HepG2 (cell line): Measurements from ENCODE around the gene ENAH. TPM values are rescaled to one million over a fixed set of nuclear protein-coding genes. Genes with fewer than 3 reads are reported as not detected.

Source experiments
- ATAC-seq: fragments of 200-7000 bp; cut with Tn5 transposase; 3 replicates; pipeline ENCODE4 v1.9.1; 2020; ENCODE audit warnings: mild to moderate bottlenecking, moderate library complexity
- BruUV-seq: library from RNA; stranded (reverse); fragments of 400-500 nt; replicated peaks from 2 replicates; lab custom pipeline; 2021; lab: Mats Ljungman, UMichigan
- CTCF ChIA-PET: fragments of 300-600 bp; formaldehyde crosslinking; extraction: SDS; loops from one replicate; lab custom pipeline; 2021; ENCODE audit warnings: low total read pairs, inconsistent platforms, low intra/inter-chr PET ratio; lab: Yijun Ruan, JAX
- POLR2A ChIA-PET: fragments of 350-600 bp; sonication (Branson Sonifier 250); formaldehyde crosslinking; loops from one replicate; lab custom pipeline; 2020; ENCODE audit warnings: antibody characterized with exemption, inconsistent platforms; lab: Yijun Ruan, JAX
- DNase-seq: peaks from one replicate; pipeline ENCODE4 v3.0.0-alpha.2; 2015; ENCODE audit warnings: low spot score
- FAIRE-seq: peaks from 3 replicates; lab custom pipeline; 2011; peaks lifted over from hg19 to GRCh38; lab: Jason Lieb, UNC
- H2AFZ ChIP-seq: one replicate; pipeline ENCODE4 v1.6.1; 2011; ENCODE audit warnings: low read length, inconsistent platforms
- H3K27ac ChIP-seq: fragments of 300-600 bp; 3 replicates; pipeline ENCODE4 v1.8.0; 2011; ENCODE audit warnings: mixed run types, mild to moderate bottlenecking, mixed read lengths, low read length, inconsistent platforms; ENCODE audit not compliant: insufficient read depth; ENCODE audit errors: extremely low read length
- H3K27me3 ChIP-seq, 2 experiments: fragments of 200-600 bp in 1 of 2; 2 replicates in 1 of 2; 3 replicates in 1 of 2; pipeline versions ENCODE4 v1.6.0 to v1.8.0; 2011; ENCODE audit warnings: low read length in 2 of 2, mild to moderate bottlenecking in 2 of 2, moderate library complexity in 2 of 2, inconsistent platforms in 1 of 2; ENCODE audit not compliant: insufficient read depth in 2 of 2, control insufficient read depth in 1 of 2
- H3K36me3 ChIP-seq, 2 experiments: fragments of 200-600 bp in 1 of 2; replicated peaks in 1 of 2; 2 replicates in 1 of 2; 3 replicates in 1 of 2; pipeline versions ENCODE4 v1.5.1 to v1.8.0; 2011; ENCODE audit warnings: low read length in 2 of 2, inconsistent platforms in 1 of 2; ENCODE audit not compliant: insufficient read depth in 2 of 2, control insufficient read depth in 1 of 2
- H3K4me1 ChIP-seq: 2 replicates; pipeline ENCODE4 v1.5.1; 2012; ENCODE audit warnings: low read length, inconsistent platforms; ENCODE audit not compliant: insufficient read depth
- H3K4me2 ChIP-seq: 2 replicates; pipeline ENCODE4 v1.6.0; 2011; ENCODE audit warnings: low read depth, low read length, inconsistent platforms
- H3K4me3 ChIP-seq, 3 experiments: fragments of 200-600 bp in 1 of 3; sonication (generic), shearing (Covaris generic) in 1 of 3; replicated peaks in 1 of 3; 2 replicates each; pipeline ENCODE4 v1.5.1; 2011 to 2016; ENCODE audit warnings: low read length in 3 of 3, inconsistent platforms in 2 of 3, low read depth in 2 of 3, mild to moderate bottlenecking in 2 of 3, control low read depth in 1 of 3, mixed read lengths in 1 of 3; ENCODE audit not compliant: insufficient read depth in 1 of 3
- H3K79me2 ChIP-seq: one replicate; pipeline ENCODE4 v1.6.1; 2011; ENCODE audit warnings: low read length, inconsistent platforms; ENCODE audit not compliant: insufficient read depth
- H3K9ac ChIP-seq: 2 replicates; pipeline ENCODE4 v1.6.0; 2011; ENCODE audit warnings: mild to moderate bottlenecking, low read depth, low read length, inconsistent platforms; ENCODE audit not compliant: insufficient read depth
- H3K9me3 ChIP-seq: 2 replicates; pipeline ENCODE4 v1.5.1; 2012; ENCODE audit warnings: mild to moderate bottlenecking, low read length
- H4K20me1 ChIP-seq: 2 replicates; pipeline ENCODE4 v1.6.0; 2011; ENCODE audit warnings: inconsistent platforms, mild to moderate bottlenecking, low read length, moderate library complexity; ENCODE audit not compliant: insufficient read depth
- AGO1 ChIP-seq: fragments of 200-400 bp; formaldehyde crosslinking; IDR thresholded peaks from 2 replicates; pipeline ENCODE4 v1.6.1; 2017; ENCODE audit warnings: mild to moderate bottlenecking, low read depth, low read length, moderate library complexity; ENCODE audit not compliant: poor library complexity, severe bottlenecking
- ARNTL ChIP-seq: sonication (generic); formaldehyde crosslinking; IDR thresholded peaks from 2 replicates; pipeline ENCODE4 v1.4.0; 2020; ENCODE audit warnings: mild to moderate bottlenecking, missing genetic modification reagents
- ETV6 ChIP-seq: sonication (generic); formaldehyde crosslinking; conservative IDR thresholded peaks from 2 replicates; pipeline ENCODE4 v1.4.0; 2020; ENCODE audit warnings: missing genetic modification reagents
- FOXA3 ChIP-seq: IDR thresholded peaks from 2 replicates; pipeline ENCODE4 v1.6.1; 2016; ENCODE audit warnings: missing genetic modification reagents, missing compliant biosample characterization
- KAT8 ChIP-seq: IDR thresholded peaks from 2 replicates; pipeline ENCODE4 v1.6.1; 2016; ENCODE audit warnings: missing genetic modification reagents, missing compliant biosample characterization
- LCORL ChIP-seq, 2 experiments: fragments of 450-650 bp in 1 of 2; sonication (generic) in 1 of 2; formaldehyde crosslinking in 1 of 2; IDR thresholded peaks; 2 replicates each; pipeline versions ENCODE4 v1.5.0 to v1.6.1; 2017 to 2020; ENCODE audit warnings: antibody characterized with exemption in 1 of 2, missing genetic modification reagents in 1 of 2
- MAFF ChIP-seq: IDR thresholded peaks from 2 replicates; pipeline ENCODE4 v1.6.1; 2011; ENCODE audit warnings: low read depth, low read length, improper control_type of control experiment
- MAFK ChIP-seq, 2 experiments: IDR thresholded peaks in 1 of 2; conservative IDR thresholded peaks in 1 of 2; 2 replicates each; pipeline ENCODE4 v1.6.1; 2011; ENCODE audit warnings: improper control_type of control experiment in 2 of 2, low read length in 2 of 2
- REXO4 ChIP-seq: sonication (generic); formaldehyde crosslinking; IDR thresholded peaks from 2 replicates; pipeline ENCODE4 v1.8.0; 2022; ENCODE audit warnings: missing genetic modification reagents, mild to moderate bottlenecking, borderline replicate concordance
- SOX13 ChIP-seq, 3 experiments: fragments of 450-650 bp in 1 of 3; sonication (generic) in 1 of 3; formaldehyde crosslinking in 1 of 3; IDR thresholded peaks in 2 of 3; conservative IDR thresholded peaks in 1 of 3; 2 replicates each; pipeline versions ENCODE4 v1.5.0 to v1.6.1; 2016 to 2020; ENCODE audit warnings: antibody characterized with exemption in 1 of 3, mild to moderate bottlenecking in 1 of 3, missing compliant biosample characterization in 1 of 3, missing genetic modification reagents in 1 of 3, moderate library complexity in 1 of 3
- TCF12 ChIP-seq, 2 experiments: fragments of 450-650 bp in 1 of 2; sonication (generic) in 1 of 2; formaldehyde crosslinking in 1 of 2; IDR thresholded peaks; 2 replicates each; pipeline versions ENCODE4 v1.6.1 to v1.8.0; 2017 to 2022; ENCODE audit warnings: antibody characterized with exemption in 1 of 2, mild to moderate bottlenecking in 1 of 2, missing genetic modification reagents in 1 of 2, moderate library complexity in 1 of 2
- TMF1 ChIP-seq: sonication (generic); formaldehyde crosslinking; IDR thresholded peaks from 2 replicates; pipeline ENCODE4 v1.8.1; 2022; ENCODE audit warnings: low read depth, missing genetic modification reagents
- TSC22D2 ChIP-seq: sonication (generic); formaldehyde crosslinking; IDR thresholded peaks from 2 replicates; pipeline ENCODE4 v1.5.1; 2020; ENCODE audit warnings: missing genetic modification reagents, mild to moderate bottlenecking, borderline replicate concordance
- ZBTB21 ChIP-seq: sonication (generic); formaldehyde crosslinking; IDR thresholded peaks from 2 replicates; pipeline ENCODE4 v1.4.0; 2020; ENCODE audit warnings: missing genetic modification reagents
- ZBTB8A ChIP-seq: sonication (generic); formaldehyde crosslinking; IDR thresholded peaks from 2 replicates; pipeline ENCODE4 v1.4.0; 2020; ENCODE audit warnings: mild to moderate bottlenecking, low read depth, missing genetic modification reagents, borderline replicate concordance
- ZFP62 ChIP-seq: sonication (generic); formaldehyde crosslinking; IDR thresholded peaks from 2 replicates; pipeline ENCODE4 v1.4.0; 2020; ENCODE audit warnings: missing genetic modification reagents
- ZNF343 ChIP-seq: sonication (generic); formaldehyde crosslinking; IDR thresholded peaks from 2 replicates; pipeline ENCODE4 v1.4.0; 2020; ENCODE audit warnings: mild to moderate bottlenecking, missing genetic modification reagents
- ZNF543 ChIP-seq: sonication (generic); formaldehyde crosslinking; IDR thresholded peaks from 2 replicates; pipeline ENCODE4 v1.4.0; 2020; ENCODE audit warnings: mild to moderate bottlenecking, missing genetic modification reagents
- ZNF562 ChIP-seq: sonication (generic); formaldehyde crosslinking; IDR thresholded peaks from 2 replicates; pipeline ENCODE4 v1.8.0; 2022; ENCODE audit warnings: missing genetic modification reagents, borderline replicate concordance
- ZNF709 ChIP-seq: sonication (generic); formaldehyde crosslinking; IDR thresholded peaks from 2 replicates; pipeline ENCODE4 v1.5.0; 2020; ENCODE audit warnings: mild to moderate bottlenecking, missing genetic modification reagents
- ZNF782 ChIP-seq: sonication (generic); formaldehyde crosslinking; IDR thresholded peaks from 2 replicates; pipeline ENCODE4 v1.4.0; 2020; ENCODE audit warnings: missing genetic modification reagents, mild to moderate bottlenecking, borderline replicate concordance
- WGBS: methylation state at CpG from one replicate; pipeline ENCODE4 v1.1.6; 2017; ENCODE audit warnings: low lambda C conversion rate; 5-methylcytosine and 5-hydroxymethylcytosine counted together
- in situ Hi-C: cut with HindIII; loops from 2 replicates; pipeline ENCODE4 v1.10.0; 2017; ENCODE audit warnings: low pct_unique_long_range_greater_than_20kb; ENCODE audit not compliant: extremely low pct_ligation_motif_present
- intact Hi-C: fragments of 100-400 bp; cut with micrococcal nuclease; formaldehyde crosslinking; loops from one replicate; pipeline ENCODE4 v1.10.0; 2022; ENCODE audit not compliant: unreplicated experiment
- polyA plus RNA-seq, 8 experiments: library from polyadenylated mRNA; depleted of rRNA in 3 of 8; stranded (reverse) in 7 of 8; unstranded in 1 of 8; fragments of >200 nt; fragmentation: Illumina TruSeq in 4 of 8; extraction: Trizol in 4 of 8; gene quantifications; 2 replicates each; pipeline versions ENCODE4 v1.2.1 to v1.2.3, GENCODE V29; 2011 to 2016; ENCODE audit warnings: low read depth in 4 of 8, missing spikeins in 1 of 8, mixed read lengths in 1 of 8; ENCODE audit not compliant: insufficient read depth in 1 of 8
- total RNA-seq, 5 experiments: library from RNA; depleted of rRNA; stranded (reverse); fragments of >200 nt; fragmentation: Illumina TruSeq; extraction: Trizol; gene quantifications; 2 replicates each; pipeline ENCODE4 v1.2.3, GENCODE V29; 2016; ENCODE audit warnings: low read depth in 1 of 5
- TF ChIP-seq, protein P1 (sequence below): sonication (generic); formaldehyde crosslinking; IDR thresholded peaks from 2 replicates; pipeline ENCODE4 v1.4.0; 2020; ENCODE audit warnings: missing genetic modification reagents

The ENAH gene
- total and polyA plus RNA-seq, 2 of the 13 experiments (the other 11 are each of a cell fraction or from before 2014, with no cell fraction given): 22.1 to 58.3 TPM

DNA sequence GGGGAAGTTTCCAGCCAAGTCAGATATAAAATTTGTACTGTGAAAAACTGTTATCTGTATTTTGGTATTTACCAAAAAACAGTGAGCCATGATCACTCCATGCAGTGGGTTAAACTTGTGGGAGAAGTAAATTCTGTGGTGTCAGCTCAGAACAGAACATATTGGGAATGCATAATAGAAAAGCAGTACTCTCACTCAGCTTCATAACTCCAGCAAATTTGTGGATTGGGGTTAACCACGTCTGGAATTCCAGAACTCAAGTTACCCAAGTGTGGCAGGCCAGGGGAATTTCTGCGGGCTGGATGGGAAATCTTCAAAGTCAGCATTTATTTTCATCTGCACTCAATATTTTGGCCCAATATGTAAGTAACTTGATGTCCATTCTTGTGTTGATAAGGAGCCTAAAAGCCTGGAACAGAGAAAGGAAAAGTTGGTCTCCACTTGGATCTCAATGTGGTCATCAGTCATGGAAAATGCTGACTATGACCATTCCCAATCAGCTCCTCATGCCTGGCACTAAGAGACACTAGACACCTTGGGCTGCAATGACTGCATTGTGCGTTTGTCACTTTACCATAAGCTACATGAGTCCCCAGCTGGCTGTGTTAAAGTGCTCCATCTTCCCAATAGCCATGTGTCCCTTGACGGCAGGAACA lies 39.1 kb upstream of the ENAH start:
- in situ Hi-C loops: loop anchor here (5.0 kb wide), 1 partner anchor 75 kb away; no protein-coding TSS in a partner anchor
- FAIRE-seq: no peak
- intact Hi-C loops: loop anchor here (5.0 kb wide), 2 partner anchors 40 to 75 kb away; partner anchors contain the start of gene ENAH

DNA sequence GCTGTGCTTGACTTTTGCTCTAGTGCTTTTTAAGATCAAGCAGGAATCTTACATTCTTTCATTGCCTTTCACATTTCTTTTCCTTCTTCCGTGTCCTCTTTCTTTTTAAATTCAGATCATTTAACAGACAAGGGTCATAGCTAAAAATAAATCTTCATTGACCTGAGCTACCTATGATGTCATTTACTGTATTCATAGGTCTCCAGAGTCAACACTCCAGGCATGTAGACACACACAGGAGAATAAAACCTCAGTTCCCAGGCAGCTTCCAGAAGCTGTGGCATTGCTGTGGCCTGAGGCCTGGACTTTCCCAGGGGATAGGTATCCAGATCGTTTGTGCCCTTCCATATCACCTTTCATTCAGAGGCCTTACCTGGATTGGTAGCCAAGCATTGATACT lies 38.5 kb upstream of the ENAH start:
- Histone ChIP-seq H3K4me1 (peaks cover 54% of the 10 kb centered on the region), H3K27ac (peak overlapping the region; percentile 18), H3K4me3 (no peak overlapping the region), H2AFZ (no peak overlapping the region), H4K20me1 (no peaks in the 10 kb centered on the region), H3K36me3 (no peaks in the 10 kb centered on the region), H3K9me3 (no peaks in the 10 kb centered on the region), H3K27me3 (no peaks in the 10 kb centered on the region), H3K79me2 (no peaks in the 10 kb centered on the region), H3K4me2 (no peak overlapping the region), H3K9ac (peak overlapping the region; percentile 48; the same call in 1 of the 2 replicates)
- WGBS: 36% methylated on average over 2 of the region's 2 CpGs
- no TSS peak for BruUV-seq
- peak; percentile 77 for DNase-seq
- in situ Hi-C loops: loop anchor here (5.0 kb wide), 1 partner anchor 76 kb away; no protein-coding TSS in a partner anchor
- POLR2A ChIA-PET: interaction anchor here (0.9 to 6.6 kb wide), 3 partner anchors 9 to 77 kb away, joined by 3 to 36 read pairs (median 4); no protein-coding TSS in a partner anchor
- ATAC-seq: no peak
- no peak for FAIRE-seq
- CTCF ChIA-PET: no interaction called here
- intact Hi-C loops: loop anchor here (5.0 kb wide), 2 partner anchors 39 to 76 kb away; partner anchors contain the start of gene ENAH
- no peak for TF ChIP-seq AGO1
- TF ChIP-seq FOXA3 (CRISPR knock-in tag): peak; percentile 47
- no peak for TF ChIP-seq ZFP62
- TF ChIP-seq, protein P1, sequence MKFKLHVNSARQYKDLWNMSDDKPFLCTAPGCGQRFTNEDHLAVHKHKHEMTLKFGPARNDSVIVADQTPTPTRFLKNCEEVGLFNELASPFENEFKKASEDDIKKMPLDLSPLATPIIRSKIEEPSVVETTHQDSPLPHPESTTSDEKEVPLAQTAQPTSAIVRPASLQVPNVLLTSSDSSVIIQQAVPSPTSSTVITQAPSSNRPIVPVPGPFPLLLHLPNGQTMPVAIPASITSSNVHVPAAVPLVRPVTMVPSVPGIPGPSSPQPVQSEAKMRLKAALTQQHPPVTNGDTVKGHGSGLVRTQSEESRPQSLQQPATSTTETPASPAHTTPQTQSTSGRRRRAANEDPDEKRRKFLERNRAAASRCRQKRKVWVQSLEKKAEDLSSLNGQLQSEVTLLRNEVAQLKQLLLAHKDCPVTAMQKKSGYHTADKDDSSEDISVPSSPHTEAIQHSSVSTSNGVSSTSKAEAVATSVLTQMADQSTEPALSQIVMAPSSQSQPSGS (CRISPR knock-in tag): 0 out of 2 replicates have a peak, but pooled peaks have one; percentile 36
- TF ChIP-seq REXO4 (CRISPR knock-in tag): no peak
- TF ChIP-seq ZBTB8A (CRISPR knock-in tag): no peak
- no peak for TF ChIP-seq ZNF709 (CRISPR knock-in tag)
- TF ChIP-seq TCF12 (IDR thresholded peaks at IDR 0.05): no peak
- no peak for TF ChIP-seq TCF12 (CRISPR knock-in tag; IDR thresholded peaks at IDR 0.05)
- no peak for TF ChIP-seq SOX13 (IDR thresholded peaks at IDR 0.05)
- TF ChIP-seq SOX13 (CRISPR knock-in tag; conservative IDR thresholded peaks at IDR 0.05 in 1 of 2, IDR thresholded peaks at IDR 0.05 in 1 of 2): 0 out of 4 replicates have a peak, but pooled peaks of 1 of the 2 experiments have one; percentile 6
- peak; percentile 27; the same call in 1 of the 2 replicates for TF ChIP-seq ZBTB21
- TF ChIP-seq ZNF343 (CRISPR knock-in tag): no peak

More for the DNA sequence above, 39.1 kb upstream of the ENAH start:
- DNase-seq: no peak
- TF ChIP-seq ARNTL (CRISPR knock-in tag) (no peak), TSC22D2 (no peak), MAFK (conservative IDR thresholded peaks at IDR 0.05 in 1 of 2, IDR thresholded peaks at IDR 0.05 in 1 of 2; ENCODE audit: low read length in 2 of 2) (peak; percentile 92), TMF1 (CRISPR knock-in tag) (no peak), ZNF543 (CRISPR knock-in tag) (no peak), LCORL (IDR thresholded peaks at IDR 0.05) (no peak), LCORL (CRISPR knock-in tag; IDR thresholded peaks at IDR 0.05) (0 out of 2 replicates have a peak, but pooled peaks have one; percentile 8), ZNF782 (no peak), MAFF (peak; percentile 88), ZNF562 (CRISPR knock-in tag) (no peak), ETV6 (CRISPR knock-in tag) (no peak), KAT8 (CRISPR knock-in tag) (no peak)
- no peak overlapping the region for H2AFZ ChIP-seq
- POLR2A ChIA-PET: interaction anchor here (0.9 to 6.6 kb wide), 3 partner anchors 8 to 77 kb away, joined by 3 to 36 read pairs (median 4); no protein-coding TSS in a partner anchor
- H3K4me3 ChIP-seq: no peak overlapping the region
- peak overlapping the region; percentile 18 for H3K27ac ChIP-seq
- ATAC-seq: no peak
- H3K79me2 ChIP-seq: no peaks in the 10 kb centered on the region
- H3K4me2 ChIP-seq: no peak overlapping the region
- no peaks in the 10 kb centered on the region for H3K9me3 ChIP-seq
- peak overlapping the region; percentile 48; the same call in 1 of the 2 replicates for H3K9ac ChIP-seq
- 87% methylated on average over 4 of the region's 4 CpGs for WGBS
- H4K20me1 ChIP-seq: no peaks in the 10 kb centered on the region
- no peaks in the 10 kb centered on the region for H3K36me3 ChIP-seq
- CTCF ChIA-PET: no interaction called here
- H3K27me3 ChIP-seq: no peaks in the 10 kb centered on the region
- peaks cover 60% of the 10 kb centered on the region for H3K4me1 ChIP-seq
- TSS peak; percentile 91 for BruUV-seq
